Spleen (tissue), 13 donors: ENCODE data around the gene HBM. TPM values are rescaled to one million over a fixed set of nuclear protein-coding genes. Genes with fewer than 3 reads are reported as not detected.

Source experiments
- DNase-seq: peaks from one replicate; pipeline ENCODE4 v3.0.0-alpha.2; 2020
- H3K27ac ChIP-seq, 8 donors: fragments of 200-600 bp; sonication (generic) in 7 of 8; 1 replicate in 4 of 8; 2 replicates in 4 of 8; pipeline versions ENCODE4 v1.5.0 to v1.8.0; 2016 to 2021; ENCODE audit warnings: inconsistent platforms in 4 of 8, mild to moderate bottlenecking in 4 of 8, moderate library complexity in 1 of 8
- H3K27me3 ChIP-seq, 7 donors: fragments of 200-600 bp; sonication (generic) in 6 of 7; replicated peaks in 1 of 7; 1 replicate in 4 of 7; 2 replicates in 3 of 7; pipeline versions ENCODE4 v1.5.0 to v1.8.0; 2016 to 2021; ENCODE audit warnings: inconsistent platforms in 3 of 7, mild to moderate bottlenecking in 1 of 7
- H3K36me3 ChIP-seq, 6 donors: fragments of 200-600 bp; sonication (generic) in 5 of 6; 1 replicate in 4 of 6; 2 replicates in 2 of 6; pipeline versions ENCODE4 v1.5.0 to v1.8.0; 2016 to 2021; ENCODE audit warnings: inconsistent platforms in 2 of 6
- H3K4me1 ChIP-seq, 6 donors: fragments of 200-600 bp; sonication (generic) in 5 of 6; 1 replicate in 3 of 6; 2 replicates in 3 of 6; pipeline versions ENCODE4 v1.5.0 to v1.8.0; 2016 to 2021; ENCODE audit warnings: inconsistent platforms in 3 of 6
- H3K4me3 ChIP-seq, 8 donors: fragments of 200-600 bp; sonication (generic) in 7 of 8; 1 replicate in 4 of 8; 2 replicates in 4 of 8; pipeline versions ENCODE4 v1.5.0 to v1.8.0; 2016 to 2021; ENCODE audit warnings: inconsistent platforms in 4 of 8, mild to moderate bottlenecking in 4 of 8, moderate library complexity in 2 of 8
- H3K9me3 ChIP-seq, 8 donors: fragments of 200-600 bp; sonication (generic) in 7 of 8; 1 replicate in 4 of 8; 2 replicates in 4 of 8; pipeline versions ENCODE4 v1.5.0 to v1.8.0; 2016 to 2021; ENCODE audit warnings: inconsistent platforms in 4 of 8
- POLR2A ChIP-seq, 3 donors: fragments of 450-650 bp; IDR thresholded peaks; one replicate each; pipeline ENCODE4 v1.5.1; 2017; ENCODE audit warnings: antibody characterized with exemption in 3 of 3, mild to moderate bottlenecking in 1 of 3
- POLR2AphosphoS5 ChIP-seq, 3 donors: sonication (generic); formaldehyde crosslinking; IDR thresholded peaks; one replicate each; pipeline ENCODE4 v1.5.1; 2017; ENCODE audit warnings: antibody characterized with exemption in 3 of 3
- WGBS, 5 donors: extraction: QIAGEN DNeasy Blood & Tissue Kit in 3 of 5; methylation state at CpG; one replicate each; pipeline versions ENCODE4 v1.1.5 to v1.1.7; 2013 to 2018; 5-methylcytosine and 5-hydroxymethylcytosine counted together
- intact Hi-C: fragments of 100-400 bp; cut with DNase I; formaldehyde crosslinking; loops from one replicate; pipeline ENCODE4 v1.15.0; 2023; ENCODE audit warnings: low total_unique reads
- long read RNA-seq, 2 donors: transcript quantifications; one replicate each; lab custom pipeline, GENCODE V29; 2026
- polyA plus RNA-seq, 3 donors: library from polyadenylated mRNA; stranded (reverse); fragments of 200-250 nt; gene quantifications; one replicate each; pipeline ENCODE4 v1.2.1, GENCODE V29; 2013
- total RNA-seq, 7 donors: library from RNA; depleted of rRNA in 3 of 7; stranded (reverse); fragments of >200 nt in 3 of 7; fragmentation: NEBNext Ultra II Directional in 4 of 7; extraction: Animal tissue kit (Norgen Biotek cat#: 25700) in 4 of 7; gene quantifications; one replicate each; pipeline versions ENCODE4 v1.1.0 to v1.2.1, GENCODE V29; 2016 to 2021
- TF ChIP-seq, protein P1 (sequence below), 11 experiments: fragments of 200-600 bp in 7 of 11; fragments of 450-650 bp in 4 of 11; sonication (generic) in 4 of 11; IDR thresholded peaks in 8 of 11; conservative IDR thresholded peaks in 3 of 11; 1 replicate in 7 of 11; 2 replicates in 4 of 11; pipeline versions ENCODE4 v1.4.0 to v1.8.0; 2016 to 2021; ENCODE audit warnings: antibody characterized with exemption in 11 of 11, inconsistent platforms in 4 of 11, mild to moderate bottlenecking in 1 of 11
- donor health status: healthy with polysubstance abuse.
- donor health status: DM: no; HTN: no; CAD: no; lungs with moderate emphysema.
- donor health status: DM: no; HTN: no; CAD: no.
- donor health status: Bipolar disorder and iron deficiency.
- donor health status: healthy.
- donor health status: DM: no; HTN: no; CAD: no.
- donor health status: DM: yes; HTN: yes; CAD: no.

Gene HBM
- total RNA-seq: 10 to 100 TPM in 4 of 7 donors, 1 to 10 TPM in 2, not detected in 1; 1.4 to 96.6 (median 24.0) TPM
- polyA plus RNA-seq: 1 to 10 TPM in 1 of 3 donors, under 1 TPM in 2; 0.20 to 2.9 (median 0.28) TPM
- long read RNA-seq, donor 1, transcript HBM-201 (3 exons, 506 nt): major isoform, 626 of 773 reads
- long read RNA-seq, donor 1, partial matches to known transcripts: 89 of 773 reads
- long read RNA-seq, donor 1, other reads (novel, unspliced or antisense): 58 of 773 reads
- long read RNA-seq, donor 2, transcript HBM-201 (3 exons, 506 nt): major isoform, 601 of 761 reads
- long read RNA-seq, donor 2, partial matches to known transcripts: 87 of 761 reads
- long read RNA-seq, donor 2, other reads (novel, unspliced or antisense): 73 of 761 reads

DNA sequence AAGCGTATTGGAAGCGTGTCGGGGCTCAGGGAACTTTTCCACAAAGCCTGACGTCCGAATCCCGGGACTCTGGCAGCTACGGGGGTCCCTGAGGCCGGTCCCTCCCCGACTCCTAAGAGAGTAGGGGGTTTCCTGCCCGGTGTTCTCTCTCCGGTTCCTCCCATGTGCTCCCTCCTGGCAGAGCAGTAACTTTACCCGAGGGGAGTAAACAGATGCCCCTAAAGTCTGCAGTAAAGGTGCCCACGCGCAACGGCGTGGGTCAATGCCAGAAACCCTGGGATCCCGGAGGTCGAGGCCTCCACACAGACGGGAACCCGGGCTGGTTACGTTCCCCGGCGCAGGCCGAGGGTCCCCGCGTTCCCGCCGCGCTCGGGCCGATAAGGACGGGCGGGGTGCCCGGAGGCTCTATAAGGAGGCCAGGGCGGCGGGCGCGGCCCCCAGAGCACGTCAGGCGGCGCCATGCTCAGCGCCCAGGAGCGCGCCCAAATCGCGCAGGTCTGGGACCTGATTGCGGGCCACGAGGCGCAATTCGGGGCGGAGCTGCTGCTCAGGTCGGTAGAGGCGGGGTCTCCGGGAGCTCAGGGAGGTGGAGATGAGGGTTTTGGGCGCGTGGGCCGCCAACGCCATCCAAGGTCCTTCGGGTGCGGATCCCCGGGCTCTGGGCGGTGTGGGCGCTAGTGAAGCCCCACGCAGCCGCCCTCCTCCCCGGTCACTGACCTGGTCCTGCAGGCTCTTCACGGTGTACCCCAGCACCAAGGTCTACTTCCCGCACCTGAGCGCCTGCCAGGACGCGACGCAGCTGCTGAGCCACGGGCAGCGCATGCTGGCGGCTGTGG is at the start of gene HBM:
HBM (plus strand) TSS at position 440 of the 836 bp plus-strand sequence; CDS start at position 460, 20 bp downstream.
- intact Hi-C loops: no loop called here
- peaks cover 0 to 79% (median 56%) of the 10 kb centered on the region in 7 donors for H3K27me3 ChIP-seq
- DNase-seq: no peak
- no peaks in the 10 kb centered on the region for H3K36me3 ChIP-seq
- H3K4me3 ChIP-seq: peak within 1 kb of the TSS in 6 of 8 donors; percentile 2 to 61 (median 23)
- H3K9me3 ChIP-seq: no peaks in the 10 kb centered on the region
- no peak within 1 kb of the TSS for H3K27ac ChIP-seq
- TF ChIP-seq, protein P1, sequence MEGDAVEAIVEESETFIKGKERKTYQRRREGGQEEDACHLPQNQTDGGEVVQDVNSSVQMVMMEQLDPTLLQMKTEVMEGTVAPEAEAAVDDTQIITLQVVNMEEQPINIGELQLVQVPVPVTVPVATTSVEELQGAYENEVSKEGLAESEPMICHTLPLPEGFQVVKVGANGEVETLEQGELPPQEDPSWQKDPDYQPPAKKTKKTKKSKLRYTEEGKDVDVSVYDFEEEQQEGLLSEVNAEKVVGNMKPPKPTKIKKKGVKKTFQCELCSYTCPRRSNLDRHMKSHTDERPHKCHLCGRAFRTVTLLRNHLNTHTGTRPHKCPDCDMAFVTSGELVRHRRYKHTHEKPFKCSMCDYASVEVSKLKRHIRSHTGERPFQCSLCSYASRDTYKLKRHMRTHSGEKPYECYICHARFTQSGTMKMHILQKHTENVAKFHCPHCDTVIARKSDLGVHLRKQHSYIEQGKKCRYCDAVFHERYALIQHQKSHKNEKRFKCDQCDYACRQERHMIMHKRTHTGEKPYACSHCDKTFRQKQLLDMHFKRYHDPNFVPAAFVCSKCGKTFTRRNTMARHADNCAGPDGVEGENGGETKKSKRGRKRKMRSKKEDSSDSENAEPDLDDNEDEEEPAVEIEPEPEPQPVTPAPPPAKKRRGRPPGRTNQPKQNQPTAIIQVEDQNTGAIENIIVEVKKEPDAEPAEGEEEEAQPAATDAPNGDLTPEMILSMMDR (IDR thresholded peaks at IDR 0.05 in 8 of 11, conservative IDR thresholded peaks at IDR 0.05 in 3 of 11): peak in 1 of 11 experiments; percentile 4
- no peak for TF ChIP-seq POLR2A (IDR thresholded peaks at IDR 0.05)
- 3 to 11% (median 4%) methylated on average over 39 to 75 of the region's 75 CpGs for WGBS, 5 donors
- H3K4me1 ChIP-seq: peaks cover 13 to 24% (median 20%) of the 10 kb centered on the region in 6 donors

DNA sequence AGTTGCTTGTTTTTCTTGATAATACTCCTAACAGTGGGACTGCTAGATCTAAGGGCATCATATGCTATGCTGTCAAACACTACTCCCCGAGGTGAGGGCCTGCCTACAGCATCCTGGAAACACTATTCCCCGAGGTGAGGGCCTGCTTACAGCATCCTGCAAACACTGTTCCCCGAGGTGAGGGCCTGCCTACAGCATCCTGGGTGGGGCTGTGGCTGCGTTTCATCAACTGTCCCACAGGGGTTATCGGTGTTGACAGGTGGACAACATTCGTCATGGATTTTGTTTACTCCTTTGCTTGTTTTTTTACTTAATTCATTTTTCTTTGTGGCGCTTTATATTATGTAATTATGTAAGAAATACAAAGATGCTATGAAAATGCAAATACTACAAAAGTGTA is 49.8 kb upstream of the HBM start:
- no peak overlapping the region for H3K27ac ChIP-seq
- H3K27me3 ChIP-seq: no peaks in the 10 kb centered on the region
- no peak overlapping the region for H3K4me3 ChIP-seq
- no peaks in the 10 kb centered on the region for H3K9me3 ChIP-seq
- peaks cover 0 to 85% (median 38%) of the 10 kb centered on the region in 6 donors for H3K36me3 ChIP-seq
- no peak for DNase-seq
- TF ChIP-seq, protein P1 (IDR thresholded peaks at IDR 0.05 in 8 of 11, conservative IDR thresholded peaks at IDR 0.05 in 3 of 11): no peak
- no peak for TF ChIP-seq POLR2AphosphoS5 (IDR thresholded peaks at IDR 0.05)
- no peak for TF ChIP-seq POLR2A (IDR thresholded peaks at IDR 0.05)
- WGBS, 5 donors: 67 to 76% (median 72%) methylated on average over 7 of the region's 7 CpGs
- intact Hi-C loops: loop anchor here (5.0 kb wide), 1 partner anchor 66 kb away; the partner anchor contains the start of gene HBQ1
- peaks cover 0 to 24% (median 8%) of the 10 kb centered on the region in 6 donors for H3K4me1 ChIP-seq

GRCh38 chr16:117379-118365 is 48.1 kb upstream of the HBM start:
- 66 to 71% (median 70%) methylated on average over 18 to 19 of the region's 19 CpGs for WGBS, 5 donors
- no peak overlapping the region for H3K4me3 ChIP-seq
- TF ChIP-seq, protein P1 (IDR thresholded peaks at IDR 0.05 in 8 of 11, conservative IDR thresholded peaks at IDR 0.05 in 3 of 11): peak; percentile 9 to 81 (median 70)
- TF ChIP-seq POLR2AphosphoS5 (IDR thresholded peaks at IDR 0.05) (peak in 2 of 3 donors; percentile 25 to 42), POLR2A (IDR thresholded peaks at IDR 0.05) (no peak)
- peak; percentile 86 for DNase-seq
- H3K36me3 ChIP-seq: peaks cover 0 to 78% (median 23%) of the 10 kb centered on the region in 6 donors
- peaks cover 0 to 24% (median 8%) of the 10 kb centered on the region in 6 donors for H3K4me1 ChIP-seq
- no peaks in the 10 kb centered on the region for H3K9me3 ChIP-seq
- no peak overlapping the region for H3K27ac ChIP-seq
- intact Hi-C loops: loop anchor here (5.0 kb wide), 1 partner anchor 65 kb away; the partner anchor contains the start of gene HBQ1
- H3K27me3 ChIP-seq: no peaks in the 10 kb centered on the region
